Lung (tissue), 12 donors: ENCODE results near the gene CABLES2. TPM values are rescaled to one million over a fixed set of nuclear protein-coding genes. Genes with fewer than 3 reads are reported as not detected.

Experiments
- ATAC-seq: fragments of 200-7000 bp; cut with Tn5 transposase; one replicate; pipeline ENCODE4 v1.9.1; 2020; ENCODE audit warnings: moderate number of reproducible peaks; ENCODE audit not compliant: insufficient read depth, low FRiP score
- DNase-seq, 3 donors: peaks; one replicate each; pipeline ENCODE4 v3.0.0-alpha.2; 2013 to 2017
- H3K27ac ChIP-seq, 2 donors: one replicate each; pipeline ENCODE4 v1.5.1; 2013; ENCODE audit warnings: mild to moderate bottlenecking in 2 of 2, moderate library complexity in 2 of 2, control low read depth in 1 of 2, inconsistent platforms in 1 of 2, low read depth in 1 of 2, low read length in 1 of 2
- H3K27me3 ChIP-seq, 3 donors: one replicate each; pipeline ENCODE4 v1.5.1; 2013; ENCODE audit warnings: low read length in 2 of 3; ENCODE audit not compliant: control insufficient read depth in 3 of 3, insufficient read depth in 3 of 3
- H3K36me3 ChIP-seq, 4 donors: one replicate each; pipeline ENCODE4 v1.5.1; 2013; ENCODE audit warnings: low read length in 4 of 4, mild to moderate bottlenecking in 1 of 4, moderate library complexity in 1 of 4; ENCODE audit not compliant: control insufficient read depth in 4 of 4, insufficient read depth in 4 of 4
- H3K4me1 ChIP-seq, 5 donors: one replicate each; pipeline ENCODE4 v1.5.1; 2013; ENCODE audit warnings: low read length in 5 of 5, mild to moderate bottlenecking in 2 of 5, moderate library complexity in 1 of 5; ENCODE audit not compliant: control insufficient read depth in 5 of 5, insufficient read depth in 5 of 5
- H3K4me3 ChIP-seq: one replicate; pipeline ENCODE4 v1.5.1; 2013; ENCODE audit warnings: mild to moderate bottlenecking, control low read depth, moderate library complexity
- H3K9ac ChIP-seq, 2 donors: one replicate each; pipeline ENCODE4 v1.5.1; 2013; ENCODE audit warnings: low read length in 2 of 2, control low read depth in 1 of 2; ENCODE audit not compliant: insufficient read depth in 1 of 2
- H3K9me3 ChIP-seq, 4 donors: one replicate each; pipeline ENCODE4 v1.5.1; 2013; ENCODE audit warnings: low read length in 3 of 4, mild to moderate bottlenecking in 1 of 4, moderate library complexity in 1 of 4; ENCODE audit not compliant: control insufficient read depth in 4 of 4, insufficient read depth in 3 of 4
- CTCF ChIP-seq: IDR thresholded peaks from 2 replicates; pipeline ENCODE4 v1.5.1; 2012; ENCODE audit warnings: mild to moderate bottlenecking; ENCODE audit errors: control extremely low read depth, extremely low read depth
- WGBS, 2 donors: extraction: QIAGEN DNeasy Blood & Tissue Kit; methylation state at CpG; one replicate each; pipeline ENCODE4 v1.1.7; 2013; 5-methylcytosine and 5-hydroxymethylcytosine counted together
- polyA plus RNA-seq, 2 donors: library from polyadenylated mRNA; stranded (reverse); fragments of 200-250 nt; gene quantifications; one replicate each; pipeline ENCODE4 v1.2.1, GENCODE V29; 2013
- total RNA-seq, 2 donors: library from RNA; depleted of rRNA in 1 of 2; stranded (reverse); fragments of >200 nt in 1 of 2; gene quantifications; one replicate each; pipeline ENCODE4 v1.2.1, GENCODE V29; 2014 to 2021
- donor health status: control.
- donor health status: control.
- donor health status: Bipolar disorder and iron deficiency.
- donor health status: healthy.
- donor health status: DM: yes; HTN: yes; CAD: no.

CABLES2 gene
- total and polyA plus RNA-seq, 4 donors: 1.9 to 4.4 (median 3.6) TPM

DNA sequence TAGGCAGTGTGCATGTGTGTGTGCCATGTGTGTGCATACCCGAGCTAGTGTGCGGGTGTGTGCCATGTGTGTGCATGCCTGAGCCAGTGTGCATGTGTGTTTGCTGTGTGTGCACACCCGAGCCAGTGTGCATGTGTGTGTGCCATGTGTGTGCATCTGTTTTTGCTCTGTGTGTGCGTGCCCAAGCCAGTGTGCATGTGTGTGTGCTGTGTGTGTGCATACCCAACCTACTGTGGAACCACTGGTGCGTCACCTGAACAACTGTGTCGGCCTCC lies 14.6 kb upstream of the CABLES2 start:
- no peak for DNase-seq
- no peak overlapping the region for H3K9ac ChIP-seq
- H3K4me1 ChIP-seq: peaks cover 0 to 19% (median 0%) of the 10 kb centered on the region in 5 donors
- 88 to 91% methylated on average over 6 of the region's 6 CpGs for WGBS, 2 donors
- no peak for TF ChIP-seq CTCF
- ATAC-seq: no peak
- no peak overlapping the region for H3K4me3 ChIP-seq
- H3K9me3 ChIP-seq: no peaks in the 10 kb centered on the region
- no peak overlapping the region for H3K27ac ChIP-seq
- no peaks in the 10 kb centered on the region for H3K36me3 ChIP-seq
- H3K27me3 ChIP-seq: no peaks in the 10 kb centered on the region

DNA sequence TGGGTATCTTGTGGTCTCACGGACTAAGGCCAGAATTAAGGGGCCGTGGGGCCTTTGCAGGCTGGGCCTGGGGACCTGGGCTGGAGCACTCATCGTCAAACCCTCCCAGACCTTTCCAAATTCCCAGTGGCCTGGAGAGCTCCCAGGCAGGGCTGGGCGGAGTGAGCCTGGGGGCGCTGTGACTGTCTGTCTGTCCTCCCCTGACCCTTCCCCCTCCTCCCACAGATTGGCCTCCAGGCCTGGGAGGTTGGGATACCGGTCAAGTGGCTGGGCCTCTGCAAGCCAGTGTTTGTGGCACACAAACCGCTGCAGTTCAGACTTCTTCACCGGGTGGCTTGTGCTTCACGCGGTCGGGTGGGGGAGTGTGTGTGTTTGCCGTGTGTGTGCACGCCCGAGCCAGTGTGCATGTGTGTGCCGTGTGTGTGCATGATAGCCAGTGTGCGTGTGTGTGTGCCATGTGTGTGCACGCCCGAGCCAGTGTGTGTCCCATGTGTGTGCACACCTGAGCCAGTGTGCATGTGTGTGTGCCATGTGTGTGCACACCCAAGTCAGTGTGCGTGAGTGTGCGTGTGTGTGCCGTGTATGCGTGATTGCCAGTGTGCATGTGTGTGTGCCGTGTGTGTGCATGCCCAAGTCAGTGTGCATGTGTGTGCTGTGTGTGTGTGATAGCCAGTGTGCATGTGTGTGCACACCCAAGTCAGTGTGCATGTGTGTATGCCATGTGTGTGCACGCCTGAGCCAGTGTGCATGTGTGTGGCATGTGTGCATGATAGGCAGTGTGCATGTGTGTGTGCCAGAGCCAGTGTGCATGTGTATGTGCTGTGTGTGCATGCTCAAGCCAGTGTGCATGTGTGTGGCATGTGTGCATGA lies 14.0 kb upstream of the CABLES2 start:
- no peak overlapping the region for H3K27ac ChIP-seq
- H3K9me3 ChIP-seq: no peaks in the 10 kb centered on the region
- H3K36me3 ChIP-seq: no peaks in the 10 kb centered on the region
- DNase-seq (no peak), ATAC-seq (no peak)
- no peak overlapping the region for H3K9ac ChIP-seq
- no peak overlapping the region for H3K4me3 ChIP-seq
- peaks cover 0 to 19% (median 0%) of the 10 kb centered on the region in 5 donors for H3K4me1 ChIP-seq
- no peak for TF ChIP-seq CTCF
- 88 to 93% methylated on average over 24 of the region's 24 CpGs for WGBS, 2 donors
- no peaks in the 10 kb centered on the region for H3K27me3 ChIP-seq

- Histone ChIP-seq H3K27me3 (no peaks in the 10 kb centered on the region), H3K4me1 (peaks cover 0 to 19% (median 0%) of the 10 kb centered on the region in 5 donors), H3K27ac (no peak overlapping the region), H3K9me3 (no peaks in the 10 kb centered on the region), H3K36me3 (no peaks in the 10 kb centered on the region), H3K9ac (no peak overlapping the region), H3K4me3 (no peak overlapping the region)
- TF ChIP-seq CTCF: no peak
- no peak for ATAC-seq
- WGBS, 2 donors: 73 to 82% methylated on average over 9 of the region's 9 CpGs
- no peak for DNase-seq
Measured at GRCh38 chr20:62419759-62420158, 12.7 kb upstream of the CABLES2 start.
